ENCODE data around the gene MYADM.
A peak's percentile ranks its signal among the peaks of the same experiment; 100 is the strongest.
"Not testable (repeated sequence)": the region's sequence is repeated elsewhere in the genome, so short reads cannot be mapped to it uniquely, and the experiment has no call there.

The MYADM gene

GRCh38 chr19:53867225-53868090 lies at the start of gene MYADM:
TSS of gene MYADM (plus strand) at chr19:53867883. CDS start at chr19:53873530, 5,647 bp downstream.
- DNase-seq (ENCODE audit: low read depth in 2 of 2), result peak; percentile 90 to 97

- no peak for DNase-seq (ENCODE audit: low read depth in 2 of 2)
These were observed 48.9 kb upstream of the MYADM start for GRCh38 chr19:53818756-53819155.

- no peak for DNase-seq (ENCODE audit: low read depth in 2 of 2)
These were observed 47.8 kb upstream of the MYADM start for GRCh38 chr19:53819861-53820260.

GRCh38 chr19:53823380-53824120 lies 44.1 kb upstream of the MYADM start:
- DNase-seq (ENCODE audit: low read depth in 2 of 2), result no peak

GRCh38 chr19:53824134-53824611 lies 43.5 kb upstream of the MYADM start, which contains the start of gene NLRP12:
TSS of gene NLRP12 (minus strand) at chr19:53824314. CDS start at chr19:53824174, 140 bp downstream.
- DNase-seq (ENCODE audit: low read depth in 2 of 2), result no peak

GRCh38 chr19:53826876-53827275 lies 40.8 kb upstream of the MYADM start:
- DNase-seq (ENCODE audit: low read depth in 2 of 2), result no peak

GRCh38 chr19:53828531-53828930 lies 39.2 kb upstream of the MYADM start:
- DNase-seq (ENCODE audit: low read depth in 2 of 2), result no peak

- not testable (repeated sequence) for DNase-seq (ENCODE audit: low read depth in 2 of 2)
These were observed 34.8 kb upstream of the MYADM start for GRCh38 chr19:53832861-53833260.

- not testable (repeated sequence) for DNase-seq (ENCODE audit: low read depth in 2 of 2)
These were observed 29.2 kb upstream of the MYADM start for GRCh38 chr19:53838446-53838845.

- not testable (repeated sequence) for DNase-seq (ENCODE audit: low read depth in 2 of 2)
These were observed 27.4 kb upstream of the MYADM start for GRCh38 chr19:53840241-53840640.

- not testable (repeated sequence) for DNase-seq (ENCODE audit: low read depth in 2 of 2)
These were observed 26.8 kb upstream of the MYADM start for GRCh38 chr19:53840914-53841313.

GRCh38 chr19:53844849-53845246 lies 22.8 kb upstream of the MYADM start:
- DNase-seq (ENCODE audit: low read depth in 2 of 2), result no peak

GRCh38 chr19:53847555-53847954 lies 20.1 kb upstream of the MYADM start:
- DNase-seq (ENCODE audit: low read depth in 2 of 2), result no peak

- no peak for DNase-seq (ENCODE audit: low read depth in 2 of 2)
These were observed 18.4 kb upstream of the MYADM start for GRCh38 chr19:53849237-53849676.

- no peak for DNase-seq (ENCODE audit: low read depth in 2 of 2)
These were observed 14.0 kb upstream of the MYADM start for GRCh38 chr19:53853707-53854106.

- no peak for DNase-seq (ENCODE audit: low read depth in 2 of 2)
These were observed 3.3 kb upstream of the MYADM start for GRCh38 chr19:53864308-53864836.

GRCh38 chr19:53865523-53865917 lies 2.2 kb upstream of the MYADM start:
- no peak for DNase-seq (ENCODE audit: low read depth in 2 of 2)

GRCh38 chr19:53865918-53866864 lies 1.5 kb upstream of the MYADM start:
- DNase-seq (ENCODE audit: low read depth in 2 of 2), result peak in 1 of 2 experiments; percentile 42

GRCh38 chr19:53866865-53867224 lies 838 bp upstream of the MYADM start:
- no peak for DNase-seq (ENCODE audit: low read depth in 2 of 2)

- peak in 1 of 2 experiments; percentile 24 for DNase-seq (ENCODE audit: low read depth in 2 of 2)
These were observed 608 bp downstream of the MYADM start for GRCh38 chr19:53868091-53868891.
